ENCODE results near the gene LBX2. TPM values are rescaled to one million over a fixed set of nuclear protein-coding genes. Genes with fewer than 3 reads are reported as not detected.

The LBX2 gene
- total and polyA plus RNA-seq, 9 of the 15 experiments (the other 6 are each of a cell fraction or from before 2014, with no cell fraction given), result 0.39 to 6.2 (median 1.8) TPM; not detected in 1

DNA sequence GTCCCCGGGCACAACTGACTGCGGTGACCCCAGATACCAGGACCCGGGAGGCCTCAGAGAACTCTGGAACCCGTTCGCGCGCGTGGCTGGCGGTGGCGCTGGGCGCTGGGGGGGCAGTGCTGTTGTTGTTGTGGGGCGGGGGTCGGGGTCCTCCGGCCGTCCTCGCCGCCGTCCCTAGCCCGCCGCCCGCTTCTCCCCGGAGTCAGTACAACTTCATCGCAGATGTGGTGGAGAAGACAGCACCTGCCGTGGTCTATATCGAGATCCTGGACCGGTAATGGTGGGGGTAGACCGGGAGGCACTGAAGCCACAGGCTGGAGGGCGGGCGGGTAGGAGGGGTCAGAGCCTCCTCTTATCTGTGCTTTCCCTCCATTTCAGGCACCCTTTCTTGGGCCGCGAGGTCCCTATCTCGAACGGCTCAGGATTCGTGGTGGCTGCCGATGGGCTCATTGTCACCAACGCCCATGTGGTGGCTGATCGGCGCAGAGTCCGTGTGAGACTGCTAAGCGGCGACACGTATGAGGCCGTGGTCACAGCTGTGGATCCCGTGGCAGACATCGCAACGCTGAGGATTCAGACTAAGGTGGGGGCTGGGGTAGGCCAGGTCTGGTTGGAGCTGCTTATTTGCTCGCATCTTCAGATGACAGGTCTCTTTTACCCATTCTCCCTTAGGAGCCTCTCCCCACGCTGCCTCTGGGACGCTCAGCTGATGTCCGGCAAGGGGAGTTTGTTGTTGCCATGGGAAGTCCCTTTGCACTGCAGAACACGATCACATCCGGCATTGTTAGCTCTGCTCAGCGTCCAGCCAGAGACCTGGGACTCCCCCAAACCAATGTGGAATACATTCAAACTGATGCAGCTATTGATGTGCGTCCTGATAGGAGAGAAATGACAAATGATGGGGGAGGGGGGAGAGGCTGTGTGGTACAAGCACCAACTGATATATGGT lies 31.1 kb upstream of the LBX2 start (continued):
- TF ChIP-seq TAL1 (IDR thresholded peaks at IDR 0.05) (peak; percentile 84), NCOA4 (IDR thresholded peaks at IDR 0.05; ENCODE audit: partially characterized antibody) (no peak), VEZF1 (CRISPR knock-in tag; IDR thresholded peaks at IDR 0.05) (peak; percentile 74), DNMT1 (IDR thresholded peaks at IDR 0.05) (no peak), HLTF (IDR thresholded peaks at IDR 0.05) (no peak), BRD9 (IDR thresholded peaks at IDR 0.05; ENCODE audit: low read depth, partially characterized antibody) (peak; percentile 13), CEBPG (CRISPR knock-in tag; IDR thresholded peaks at IDR 0.05) (no peak), CEBPG (tag; conservative IDR thresholded peaks at IDR 0.05 in 1 of 2, IDR thresholded peaks at IDR 0.05 in 1 of 2) (no peak), ZNF24 (IDR thresholded peaks at IDR 0.05) (no peak), TCF7L2 (IDR thresholded peaks at IDR 0.05; ENCODE audit: low read depth, low read length) (no peak), HNRNPLL (IDR thresholded peaks at IDR 0.05; ENCODE audit: low read depth, low read length, poor library complexity, severe bottlenecking) (no peak), HOXB6 (CRISPR knock-in tag; IDR thresholded peaks at IDR 0.05; ENCODE audit: borderline replicate concordance) (no peak), ZNF551 (CRISPR knock-in tag; IDR thresholded peaks at IDR 0.05) (no peak), TFAM (CRISPR knock-in tag; conservative IDR thresholded peaks at IDR 0.05) (no peak), BHLHE40 (IDR thresholded peaks at IDR 0.05; ENCODE audit: low read length) (peak; percentile 66), SMARCC2 (IDR thresholded peaks at IDR 0.05; ENCODE audit: low read depth) (peak; percentile 42), HNRNPK (IDR thresholded peaks at IDR 0.05; ENCODE audit: low read depth, low read length, poor library complexity, severe bottlenecking) (no peak), POLR3G (IDR thresholded peaks at IDR 0.05; ENCODE audit: extremely low read depth, insufficient read length, insufficient replicate concordance) (no peak), NFIC (IDR thresholded peaks at IDR 0.05) (peak; percentile 66; the same call in 1 of the 2 replicates)
- TF ChIP-seq, protein P1, sequence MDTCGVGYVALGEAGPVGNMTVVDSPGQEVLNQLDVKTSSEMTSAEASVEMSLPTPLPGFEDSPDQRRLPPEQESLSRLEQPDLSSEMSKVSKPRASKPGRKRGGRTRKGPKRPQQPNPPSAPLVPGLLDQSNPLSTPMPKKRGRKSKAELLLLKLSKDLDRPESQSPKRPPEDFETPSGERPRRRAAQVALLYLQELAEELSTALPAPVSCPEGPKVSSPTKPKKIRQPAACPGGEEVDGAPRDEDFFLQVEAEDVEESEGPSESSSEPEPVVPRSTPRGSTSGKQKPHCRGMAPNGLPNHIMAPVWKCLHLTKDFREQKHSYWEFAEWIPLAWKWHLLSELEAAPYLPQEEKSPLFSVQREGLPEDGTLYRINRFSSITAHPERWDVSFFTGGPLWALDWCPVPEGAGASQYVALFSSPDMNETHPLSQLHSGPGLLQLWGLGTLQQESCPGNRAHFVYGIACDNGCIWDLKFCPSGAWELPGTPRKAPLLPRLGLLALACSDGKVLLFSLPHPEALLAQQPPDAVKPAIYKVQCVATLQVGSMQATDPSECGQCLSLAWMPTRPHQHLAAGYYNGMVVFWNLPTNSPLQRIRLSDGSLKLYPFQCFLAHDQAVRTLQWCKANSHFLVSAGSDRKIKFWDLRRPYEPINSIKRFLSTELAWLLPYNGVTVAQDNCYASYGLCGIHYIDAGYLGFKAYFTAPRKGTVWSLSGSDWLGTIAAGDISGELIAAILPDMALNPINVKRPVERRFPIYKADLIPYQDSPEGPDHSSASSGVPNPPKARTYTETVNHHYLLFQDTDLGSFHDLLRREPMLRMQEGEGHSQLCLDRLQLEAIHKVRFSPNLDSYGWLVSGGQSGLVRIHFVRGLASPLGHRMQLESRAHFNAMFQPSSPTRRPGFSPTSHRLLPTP (IDR thresholded peaks at IDR 0.05; ENCODE audit: borderline replicate concordance, extremely low read depth, insufficient read length), result no peak

Data from K562 (cell line).